ENCODE measurements around the gene CLDN2.

Gene CLDN2

DNA sequence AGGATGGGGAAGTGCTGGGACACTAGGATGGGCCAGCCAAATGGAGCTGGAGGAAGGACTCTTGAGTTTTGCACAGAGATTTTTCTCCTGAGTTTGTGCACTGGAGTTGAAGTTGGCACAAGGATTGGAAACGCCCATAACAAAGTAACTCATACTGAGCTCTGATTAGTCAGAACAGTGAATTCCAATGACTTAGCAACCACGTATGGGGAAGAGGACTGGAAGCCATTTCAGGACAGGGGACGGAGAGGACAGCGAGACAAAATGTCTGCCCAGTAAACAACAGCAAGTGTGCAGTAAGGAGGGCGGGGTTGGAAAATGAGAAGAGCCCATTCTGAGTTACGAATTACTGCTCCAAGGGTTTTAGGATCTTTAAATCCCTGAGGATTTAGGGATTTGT is 22.9 kb upstream of the CLDN2 start:
- TF ChIP-seq, protein P1, sequence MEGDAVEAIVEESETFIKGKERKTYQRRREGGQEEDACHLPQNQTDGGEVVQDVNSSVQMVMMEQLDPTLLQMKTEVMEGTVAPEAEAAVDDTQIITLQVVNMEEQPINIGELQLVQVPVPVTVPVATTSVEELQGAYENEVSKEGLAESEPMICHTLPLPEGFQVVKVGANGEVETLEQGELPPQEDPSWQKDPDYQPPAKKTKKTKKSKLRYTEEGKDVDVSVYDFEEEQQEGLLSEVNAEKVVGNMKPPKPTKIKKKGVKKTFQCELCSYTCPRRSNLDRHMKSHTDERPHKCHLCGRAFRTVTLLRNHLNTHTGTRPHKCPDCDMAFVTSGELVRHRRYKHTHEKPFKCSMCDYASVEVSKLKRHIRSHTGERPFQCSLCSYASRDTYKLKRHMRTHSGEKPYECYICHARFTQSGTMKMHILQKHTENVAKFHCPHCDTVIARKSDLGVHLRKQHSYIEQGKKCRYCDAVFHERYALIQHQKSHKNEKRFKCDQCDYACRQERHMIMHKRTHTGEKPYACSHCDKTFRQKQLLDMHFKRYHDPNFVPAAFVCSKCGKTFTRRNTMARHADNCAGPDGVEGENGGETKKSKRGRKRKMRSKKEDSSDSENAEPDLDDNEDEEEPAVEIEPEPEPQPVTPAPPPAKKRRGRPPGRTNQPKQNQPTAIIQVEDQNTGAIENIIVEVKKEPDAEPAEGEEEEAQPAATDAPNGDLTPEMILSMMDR (IDR thresholded peaks at IDR 0.05), result no peak

DNA sequence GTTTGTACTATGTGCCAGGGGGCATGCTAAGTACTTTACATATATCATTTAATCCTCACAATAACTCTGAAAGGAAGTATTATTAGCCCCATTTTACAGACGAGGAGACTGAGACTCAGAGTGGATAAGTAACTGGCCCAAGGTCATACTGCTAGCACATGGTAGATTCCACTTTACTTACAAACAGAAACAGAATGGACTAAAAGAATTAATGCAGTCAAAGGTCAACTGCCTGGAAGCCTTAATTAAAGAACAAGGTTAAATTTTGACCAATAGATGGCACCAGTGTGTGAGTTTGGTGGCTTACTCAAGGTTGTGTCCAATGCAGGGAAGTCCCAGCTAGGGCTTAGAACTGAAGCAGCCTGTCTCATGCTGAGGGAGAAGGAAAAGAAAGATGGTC is 21.7 kb upstream of the CLDN2 start:
- TF ChIP-seq, protein P1 (IDR thresholded peaks at IDR 0.05), result peak; percentile 46

DNA sequence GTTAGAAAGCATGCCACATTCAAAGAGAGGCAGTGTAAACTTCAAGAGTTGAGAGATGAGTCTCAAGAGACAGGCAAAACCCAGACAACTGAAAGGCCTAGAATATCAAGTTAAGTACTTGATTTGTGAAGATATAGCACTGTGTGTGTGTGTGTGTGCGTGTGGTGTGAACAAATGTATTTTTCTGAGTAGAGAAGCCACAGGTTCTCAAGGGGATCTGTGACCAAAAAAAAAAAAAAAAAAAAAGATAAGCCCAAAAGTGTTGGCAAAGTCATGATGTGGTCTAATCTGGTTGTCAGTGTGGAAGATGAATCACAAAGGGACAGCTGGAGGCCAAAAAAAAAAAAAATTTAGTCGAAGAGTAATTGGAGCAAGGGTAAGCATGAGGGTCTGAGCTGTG is 20.9 kb upstream of the CLDN2 start:
- TF ChIP-seq, protein P1 (IDR thresholded peaks at IDR 0.05), result no peak

DNA sequence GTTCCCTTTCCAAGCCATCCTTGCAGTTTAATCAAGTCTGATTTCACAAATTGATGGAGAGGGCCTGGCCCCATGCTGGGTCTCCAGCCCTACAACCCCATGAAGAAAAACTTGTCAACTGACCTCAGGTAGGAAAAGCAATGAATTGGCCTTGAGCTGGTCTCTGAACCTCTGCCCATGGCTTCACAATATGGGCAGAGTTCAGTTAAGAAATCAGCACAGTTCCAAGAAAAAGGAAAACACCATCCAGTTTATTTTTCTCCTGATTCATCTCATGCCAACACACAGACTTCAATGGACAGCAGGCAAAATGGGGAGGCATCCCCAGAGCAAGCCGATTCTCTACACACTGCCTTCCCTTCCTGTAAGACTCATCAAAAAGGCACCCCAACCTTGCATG is 20.4 kb upstream of the CLDN2 start:
- TF ChIP-seq, protein P1 (IDR thresholded peaks at IDR 0.05), result no peak

DNA sequence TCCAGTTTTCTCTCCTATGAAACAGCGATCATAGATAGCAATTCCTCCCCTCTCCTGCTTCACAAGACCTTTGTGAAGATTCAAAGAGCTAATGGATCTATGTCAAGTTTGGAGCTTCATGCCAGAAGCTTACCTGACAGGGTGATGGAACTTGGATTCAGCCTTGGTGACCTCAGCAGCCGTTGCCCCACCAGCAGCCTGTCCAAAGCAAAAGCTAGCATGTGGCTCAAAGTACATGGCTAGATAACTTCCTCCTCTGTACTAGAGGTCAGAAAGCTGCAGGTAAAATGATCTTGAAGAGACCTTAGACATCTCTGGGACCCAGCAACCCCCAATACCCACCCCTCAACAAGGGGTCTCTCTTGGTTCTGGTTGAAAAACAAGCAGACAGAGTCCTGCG is 18.9 kb upstream of the CLDN2 start:
- TF ChIP-seq, protein P1 (IDR thresholded peaks at IDR 0.05), result no peak

DNA sequence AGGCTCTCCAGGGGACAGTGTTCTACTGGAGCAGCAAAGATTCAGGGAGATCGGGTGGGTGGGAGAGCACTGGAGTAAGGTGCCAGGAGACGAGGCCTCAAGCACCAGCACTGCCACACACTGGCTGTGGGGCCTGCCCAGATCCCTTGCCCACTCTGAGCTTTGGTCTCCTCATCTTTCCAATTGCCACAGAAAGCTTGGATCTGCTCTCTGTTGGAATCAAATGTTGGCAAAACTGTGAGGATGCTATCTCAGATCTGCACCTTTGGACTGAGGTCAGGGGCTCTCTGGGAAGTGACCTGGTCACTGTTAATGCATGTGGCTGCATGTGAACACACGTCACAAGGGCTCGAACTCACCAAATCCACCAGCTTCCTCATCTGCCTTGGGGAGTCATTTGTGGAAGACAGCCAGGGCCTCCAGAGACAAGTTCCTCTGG is 18.4 kb upstream of the CLDN2 start:
- TF ChIP-seq, protein P1 (IDR thresholded peaks at IDR 0.05), result no peak

DNA sequence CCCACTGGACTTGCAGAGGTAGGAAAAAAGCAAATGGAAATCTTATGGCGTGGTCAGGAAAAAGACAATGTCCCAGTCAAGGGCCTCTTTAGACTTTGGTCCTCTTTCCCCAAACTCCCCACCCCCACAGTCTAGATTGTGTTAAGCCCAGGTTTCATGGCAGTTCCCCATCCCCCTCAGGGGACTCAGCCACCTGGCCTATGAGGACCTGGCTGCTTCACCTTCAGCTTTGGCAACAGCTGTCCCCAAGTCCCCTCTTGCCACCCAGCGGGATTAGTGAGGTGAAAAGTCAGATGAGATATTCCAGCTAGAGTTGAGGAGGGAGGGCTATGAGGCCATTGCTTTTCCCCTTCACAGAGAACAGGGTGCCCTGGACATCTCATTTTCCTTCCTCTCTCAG is 17.5 kb upstream of the CLDN2 start:
- TF ChIP-seq, protein P1 (IDR thresholded peaks at IDR 0.05), result no peak

DNA sequence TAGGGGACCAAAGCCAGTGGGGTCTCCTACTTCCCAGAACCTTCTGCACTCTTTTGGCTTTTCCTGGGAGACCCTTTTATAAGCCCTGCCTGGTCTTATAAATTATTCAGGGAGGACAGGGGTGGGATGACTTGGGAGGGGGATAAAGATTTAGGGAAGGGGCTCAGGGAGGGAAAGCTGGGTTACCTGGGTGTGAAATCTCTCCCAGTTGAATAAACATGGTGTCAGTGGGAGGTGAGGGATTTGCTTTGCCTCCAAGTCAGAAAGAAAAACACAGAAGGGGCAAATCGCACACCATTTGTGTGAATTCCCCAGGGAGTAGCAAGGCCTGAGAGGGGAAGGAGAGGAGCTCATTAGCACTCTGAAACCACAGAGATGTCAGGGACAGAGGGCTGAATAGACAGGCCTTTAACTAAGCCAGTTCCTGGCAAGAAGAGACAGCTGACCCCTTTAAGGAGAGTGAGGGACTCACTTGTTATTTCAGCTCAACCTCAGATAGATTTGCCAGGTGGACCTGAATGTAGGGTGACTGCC is 16.8 kb upstream of the CLDN2 start, which contains the start of gene RIPPLY1:
Gene RIPPLY1, minus strand, starts transcription at position 51 of the 534 bp plus-strand sequence. CDS start 54 bp downstream, outside the sequence.
- TF ChIP-seq, protein P1 (IDR thresholded peaks at IDR 0.05), result no peak
